GM19395 (cell line): ENCODE results near the gene TBC1D7.
"Not testable (repeated sequence)": the region's sequence is repeated elsewhere in the genome, so short reads cannot be mapped to it uniquely, and the experiment has no call there.

ENCODE experiments used
- ATAC-seq: cut with Tn5 transposase; IDR thresholded peaks from one replicate; pipeline ENCODE4 v1.9.1; 2021; ENCODE audit warnings: mild to moderate bottlenecking, moderate library complexity; ENCODE audit not compliant: unreplicated experiment

Gene TBC1D7

GRCh38 chr6:13326031-13326586 is 2.2 kb downstream of the TBC1D7 start:
- not testable (repeated sequence) for ATAC-seq

- no peak for ATAC-seq
These were observed 8.3 kb downstream of the TBC1D7 start for GRCh38 chr6:13319891-13320564.

- ATAC-seq: no peak
These were observed 9.5 kb downstream of the TBC1D7 start for GRCh38 chr6:13318821-13319220.

- ATAC-seq: no peak
These were observed 12.4 kb downstream of the TBC1D7 start for GRCh38 chr6:13315896-13316295.

- no peak for ATAC-seq
These were observed 13.5 kb downstream of the TBC1D7 start for GRCh38 chr6:13314806-13315205.

- no peak for ATAC-seq
These were observed 17.2 kb downstream of the TBC1D7 start for GRCh38 chr6:13311155-13311554.

GRCh38 chr6:13308332-13308731 is 20.0 kb downstream of the TBC1D7 start:
- ATAC-seq: no peak

GRCh38 chr6:13307508-13307995 is 20.8 kb downstream of the TBC1D7 start:
- no peak for ATAC-seq

GRCh38 chr6:13305791-13306190 is 22.5 kb downstream of the TBC1D7 start:
- no peak for ATAC-seq

- no peak for ATAC-seq
These were observed 23.0 kb downstream of the TBC1D7 start for GRCh38 chr6:13305288-13305687.

GRCh38 chr6:13304580-13305260 is 23.6 kb downstream of the TBC1D7 start:
- peak; percentile 48 for ATAC-seq

- no peak for ATAC-seq
These were observed 24.2 kb downstream of the TBC1D7 start for GRCh38 chr6:13304101-13304500.

- peak; percentile 62 for ATAC-seq
These were observed 24.7 kb downstream of the TBC1D7 start for GRCh38 chr6:13303668-13304017.

GRCh38 chr6:13302751-13303667 is 25.3 kb downstream of the TBC1D7 start:
- peak; percentile 71 for ATAC-seq

GRCh38 chr6:13302291-13302690 is 26.0 kb downstream of the TBC1D7 start:
- ATAC-seq: no peak

- no peak for ATAC-seq
These were observed 27.4 kb downstream of the TBC1D7 start for GRCh38 chr6:13300643-13301590.

GRCh38 chr6:13299918-13300317 is 28.4 kb downstream of the TBC1D7 start:
- no peak for ATAC-seq

GRCh38 chr6:13299403-13299821 is 28.9 kb downstream of the TBC1D7 start:
- ATAC-seq: no peak

- ATAC-seq: no peak
These were observed 29.9 kb downstream of the TBC1D7 start for GRCh38 chr6:13298446-13298845.

- no peak for ATAC-seq
These were observed 30.9 kb downstream of the TBC1D7 start for GRCh38 chr6:13297391-13297790.
